Measurements from ENCODE around the gene TMEM26.
"Not testable (repeated sequence)": the region's sequence is repeated elsewhere in the genome, so short reads cannot be mapped to it uniquely, and the experiment has no call there.

TMEM26 gene

DNA sequence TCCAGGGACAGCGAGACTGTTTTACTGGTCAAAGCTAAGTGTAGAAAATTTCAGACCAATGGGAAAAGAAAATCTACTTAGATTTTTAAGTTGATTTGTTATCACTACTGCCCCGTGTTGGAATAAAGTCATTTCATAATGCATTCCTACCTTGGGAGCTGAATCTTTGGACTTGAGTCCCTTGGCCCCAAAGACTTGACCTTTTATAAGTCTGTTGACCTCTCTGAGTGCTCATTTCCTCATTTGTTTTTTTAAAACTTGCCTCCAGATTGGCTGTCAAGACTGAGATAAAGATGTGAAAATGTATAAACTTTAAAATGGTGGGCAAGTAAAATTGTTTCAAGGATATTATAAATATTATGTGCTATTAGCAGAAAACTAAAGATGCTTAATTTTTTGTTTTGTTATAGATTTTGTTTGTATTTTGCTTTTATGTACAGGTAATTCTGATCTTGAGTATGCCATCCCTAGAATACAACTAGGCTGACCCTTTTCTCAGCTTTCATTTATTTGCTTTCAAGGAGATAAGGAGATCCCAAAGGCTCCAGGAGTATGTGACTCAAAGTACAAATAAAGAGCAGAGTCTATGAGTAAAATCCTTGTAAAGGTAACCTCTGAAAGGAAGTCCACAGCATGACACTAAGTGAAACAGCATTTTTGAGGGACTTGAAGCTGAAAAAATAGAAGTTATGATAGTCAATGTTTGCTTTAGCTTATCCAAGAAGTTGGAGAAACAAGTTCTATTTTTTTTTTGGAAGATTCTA is 54.6 kb downstream of the TMEM26 start:
- DNase-seq = no peak

DNA sequence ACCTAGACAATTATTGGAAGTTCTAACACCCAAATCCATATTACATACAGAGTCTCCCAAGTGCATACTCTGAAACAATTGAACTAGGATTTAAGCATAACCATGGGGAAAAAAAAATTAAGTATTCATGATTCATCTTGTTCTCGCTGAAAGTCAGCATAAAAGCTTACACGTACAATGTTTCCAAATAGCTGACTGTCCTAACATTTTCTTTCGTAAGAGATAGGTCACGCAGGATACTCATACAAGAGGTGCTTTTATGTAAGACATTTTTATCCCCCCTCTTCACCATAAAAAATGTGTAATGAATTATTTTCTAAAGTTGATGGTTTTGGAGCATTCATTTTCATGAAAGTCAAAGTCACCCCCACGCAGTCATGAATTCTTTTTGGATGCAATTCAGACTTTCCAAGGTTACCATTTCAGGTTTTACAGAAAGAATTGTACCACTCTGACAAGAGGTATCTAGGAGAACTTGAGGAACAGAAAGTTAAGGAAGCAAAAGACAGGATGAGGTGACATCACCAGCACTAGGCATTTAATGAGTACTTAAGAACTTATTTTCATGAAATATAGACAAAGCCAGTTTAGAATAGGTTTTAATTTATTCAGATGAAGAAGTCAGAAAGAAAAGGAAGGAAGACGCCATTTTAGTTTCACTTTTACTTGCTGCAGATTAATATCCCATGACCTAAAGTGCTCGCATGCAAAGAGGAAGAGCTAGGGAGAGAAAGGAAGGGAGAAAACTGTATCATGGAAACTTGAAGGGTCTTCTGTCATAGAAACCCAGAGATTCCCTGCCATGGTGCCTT is 55.8 kb downstream of the TMEM26 start:
- no peak for DNase-seq

DNA sequence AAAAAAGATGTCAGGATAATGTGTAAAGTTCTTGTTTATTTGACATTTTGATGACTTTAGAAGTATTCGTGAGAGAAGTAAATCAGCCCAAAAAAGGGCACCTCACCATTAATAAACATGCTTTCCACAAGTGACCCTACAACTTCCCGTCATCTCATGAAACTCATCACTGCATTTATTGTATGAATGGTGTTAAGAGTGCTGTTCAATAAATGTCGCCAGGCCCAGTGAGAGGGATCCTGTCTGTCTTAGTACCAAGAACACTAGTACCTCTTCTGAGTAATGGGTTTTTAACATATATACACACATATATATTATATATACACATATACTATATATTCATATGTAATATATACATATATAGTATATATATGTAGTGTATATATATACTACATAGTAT is 61.9 kb downstream of the TMEM26 start:
- no peak for DNase-seq

DNA sequence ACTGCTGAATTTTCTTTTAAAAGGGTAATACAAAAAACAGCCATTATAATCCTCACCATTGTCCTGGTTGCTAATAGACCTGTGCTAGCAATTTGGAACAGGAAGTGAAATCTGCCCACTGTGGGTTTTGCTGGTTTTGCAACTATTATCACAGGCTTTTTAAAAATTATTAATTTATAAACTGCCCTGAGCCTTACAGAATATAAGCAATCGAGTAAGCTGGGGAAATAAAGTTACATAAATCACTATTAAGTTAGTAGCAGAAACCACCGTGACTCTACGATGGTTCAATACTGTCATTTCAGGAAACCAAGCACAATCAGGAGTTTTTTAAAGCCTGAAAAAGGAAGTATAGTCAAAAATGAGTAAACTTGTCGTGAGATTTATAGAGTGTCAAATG is 62.3 kb downstream of the TMEM26 start:
- no peak for DNase-seq

DNA sequence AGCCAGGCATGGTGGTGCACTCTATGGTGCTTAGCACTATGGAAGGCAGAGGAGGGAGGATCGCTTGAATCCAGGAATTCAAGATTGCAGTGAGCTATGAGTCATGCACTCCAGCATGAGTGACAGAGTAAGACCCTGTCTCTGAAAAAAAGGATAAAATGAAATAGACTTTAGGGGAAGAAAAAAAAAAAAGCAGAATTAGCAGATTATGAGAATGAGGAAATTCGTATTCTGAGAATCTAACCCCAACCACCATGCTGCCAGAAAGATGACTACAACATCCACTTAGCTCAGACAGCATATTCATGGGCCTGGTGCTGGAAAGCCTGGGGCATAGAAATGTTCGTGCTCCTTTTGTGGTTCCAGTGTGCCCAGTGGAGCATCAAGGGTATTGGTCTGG is 63.3 kb downstream of the TMEM26 start:
- DNase-seq = no peak

DNA sequence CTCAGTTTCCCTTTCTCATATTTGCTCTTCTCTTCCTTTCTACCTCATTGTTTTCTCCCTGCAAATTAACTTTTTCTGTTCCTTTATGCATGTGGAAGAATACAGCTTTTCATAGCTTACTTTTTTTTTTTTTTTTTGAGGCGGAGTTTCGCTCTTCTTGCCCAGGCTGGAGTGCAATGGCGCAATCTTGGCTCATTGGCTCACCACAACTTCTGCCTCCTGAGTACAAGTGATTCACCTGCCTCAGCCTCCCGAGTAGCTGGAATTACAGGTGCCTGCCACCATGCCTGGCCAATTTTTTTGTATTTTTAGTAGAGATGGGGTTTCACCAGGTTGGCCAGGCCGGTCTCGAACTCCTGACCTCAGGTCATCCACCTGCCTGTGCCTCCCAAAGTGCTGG is 64.2 kb downstream of the TMEM26 start:
- not testable (repeated sequence) for DNase-seq

DNA sequence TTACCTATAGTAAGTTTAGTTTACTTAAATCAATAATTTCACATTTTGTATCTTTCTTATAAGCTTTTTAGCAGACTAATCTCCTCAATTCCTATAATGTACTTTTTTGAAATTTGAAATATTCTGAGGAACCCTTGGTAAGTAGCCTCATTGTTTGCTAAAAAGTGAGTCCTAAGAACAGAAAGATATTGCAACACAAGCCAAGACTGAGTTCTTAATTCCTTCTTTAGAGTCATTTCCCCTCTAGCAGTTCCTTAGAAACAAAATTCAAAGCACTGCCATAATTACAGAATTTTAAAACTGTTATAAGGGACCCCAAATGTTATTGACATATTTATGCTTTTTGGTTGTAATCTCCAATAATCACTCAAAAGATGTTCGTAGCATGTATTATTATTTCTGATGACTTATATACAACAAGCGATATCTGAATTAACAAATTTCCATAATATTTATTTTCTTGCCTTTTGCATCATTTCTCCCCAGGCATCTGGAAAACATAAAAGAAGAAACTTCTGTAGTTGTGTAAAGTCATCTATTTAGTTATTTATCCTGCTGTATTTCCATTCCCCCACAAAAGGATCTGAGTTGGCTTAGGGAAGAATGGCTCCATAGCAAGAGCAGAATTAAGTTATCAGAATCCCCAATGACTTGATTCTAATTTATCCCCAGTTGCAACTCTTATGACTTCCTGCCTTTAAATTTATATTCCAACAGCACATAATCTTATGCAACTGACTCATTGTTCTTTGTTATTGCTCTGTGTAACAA is 67.8 kb downstream of the TMEM26 start:
- DNase-seq = no peak

DNA sequence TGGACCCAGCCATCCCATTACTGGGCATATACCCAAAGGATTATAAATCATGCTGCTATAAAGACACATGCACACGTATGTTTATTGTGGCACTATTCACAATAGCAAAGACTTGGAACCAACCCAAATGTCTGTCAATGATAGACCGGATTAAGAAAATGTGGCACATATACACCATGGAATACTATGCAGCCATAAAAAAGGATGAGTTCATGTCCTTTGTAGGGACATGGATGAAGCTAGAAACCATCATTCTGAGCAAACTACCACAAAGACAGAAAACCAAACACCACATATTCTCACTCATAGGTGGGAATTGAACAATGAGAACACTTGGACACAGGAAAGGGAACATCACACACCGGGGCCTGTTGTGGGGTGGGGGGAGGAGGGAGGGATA is 72.0 kb downstream of the TMEM26 start:
- DNase-seq = not testable (repeated sequence)

DNA sequence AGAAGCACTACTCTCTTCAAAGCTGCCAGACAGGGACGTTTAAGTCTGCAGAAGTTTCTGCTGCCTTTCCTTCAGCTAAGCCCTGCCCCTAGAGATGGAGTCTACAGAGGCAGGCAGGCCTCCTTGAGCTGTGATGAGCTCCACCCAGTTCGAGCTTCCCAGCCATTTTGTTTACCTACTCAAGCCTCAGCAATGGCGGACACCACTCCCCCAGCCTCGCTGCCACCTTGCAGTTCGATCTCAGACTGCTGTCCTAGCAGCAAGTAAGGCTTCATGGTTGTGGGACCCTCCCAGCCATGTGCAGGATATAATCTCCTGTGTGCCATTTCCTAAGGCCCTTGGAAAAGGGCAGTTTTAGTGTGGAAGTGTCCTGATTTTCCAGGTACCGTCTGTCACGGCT is 74.3 kb downstream of the TMEM26 start:
- DNase-seq = no peak

DNA sequence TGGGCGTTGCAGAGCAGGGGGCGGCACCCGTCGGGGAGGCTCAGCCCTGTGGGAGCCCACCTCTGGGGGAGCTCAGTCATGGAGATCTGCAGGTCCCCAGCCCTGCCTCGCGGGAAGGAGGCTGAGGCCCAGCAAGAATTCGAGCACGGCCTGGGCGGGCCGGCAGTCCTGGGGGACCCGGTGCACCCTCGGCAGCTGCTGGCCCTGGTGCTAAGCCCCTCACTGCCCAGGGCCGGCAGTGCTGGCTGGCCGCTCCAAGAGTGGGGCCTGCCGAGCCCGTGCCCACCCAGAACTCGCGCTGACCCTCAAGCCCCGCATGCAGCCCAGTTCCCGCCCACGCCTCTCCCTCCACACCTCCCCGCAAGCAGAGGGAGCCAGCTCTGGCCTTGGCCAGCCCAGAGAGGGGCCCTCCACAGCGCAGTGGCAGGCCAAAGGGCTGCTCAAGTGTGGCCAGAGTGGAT is 76.2 kb downstream of the TMEM26 start:
- no peak for DNase-seq

DNA sequence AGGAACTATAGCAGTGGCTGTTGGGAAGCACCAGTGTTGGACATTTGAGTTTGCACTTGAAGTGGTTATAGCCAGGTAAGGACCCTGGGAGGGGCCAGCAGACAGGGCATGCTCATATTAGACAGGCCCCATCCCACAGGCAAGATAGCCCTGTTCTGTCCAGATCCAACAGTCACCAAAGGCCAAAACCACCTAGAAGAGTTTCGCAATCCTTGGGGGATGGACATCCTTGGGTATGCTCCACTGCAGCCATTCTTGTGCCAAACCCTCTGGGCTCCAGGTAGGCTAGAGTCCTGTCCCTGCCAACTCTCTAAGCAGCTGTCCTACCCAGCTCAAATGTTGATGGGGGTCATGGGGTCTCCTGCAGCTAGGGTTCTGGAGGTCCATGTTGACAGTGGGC is 76.8 kb downstream of the TMEM26 start:
- no peak for DNase-seq

DNA sequence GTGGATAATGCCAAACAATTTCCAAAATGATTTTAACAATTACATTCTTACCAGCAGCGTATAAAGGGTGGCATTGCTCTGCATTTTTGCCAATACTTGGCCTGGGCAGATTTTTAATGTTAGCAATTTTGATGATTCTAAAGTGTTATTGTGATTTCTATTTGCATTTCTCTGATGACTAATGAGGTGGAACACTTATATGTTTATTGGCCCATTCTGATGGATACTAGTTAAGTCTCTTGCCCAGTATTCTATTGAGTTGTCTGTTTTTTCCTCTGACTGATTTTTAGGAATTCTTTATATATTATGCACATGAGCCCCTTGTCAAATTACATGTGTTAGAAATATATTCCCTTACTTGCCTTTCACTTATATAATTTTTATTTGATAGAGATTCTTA is 86.8 kb downstream of the TMEM26 start:
- no peak for DNase-seq

DNA sequence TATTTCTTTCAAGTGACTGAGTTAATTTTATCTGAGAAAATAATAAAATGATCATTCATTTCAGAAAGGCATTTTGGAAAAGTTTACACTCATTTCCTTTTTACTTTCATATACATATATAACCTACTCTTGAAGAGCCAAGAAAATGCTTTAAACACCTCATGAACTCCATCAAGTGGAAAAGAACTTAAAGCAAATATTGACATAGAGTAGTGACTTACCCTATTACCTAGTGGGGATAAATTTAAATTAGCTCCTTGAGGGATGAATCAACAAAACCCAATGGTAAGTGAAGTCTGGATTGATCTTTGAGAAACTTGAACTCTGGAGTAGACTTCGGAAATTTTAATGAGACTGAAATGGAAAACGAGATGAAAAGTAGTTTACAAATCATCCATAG is 88.6 kb downstream of the TMEM26 start:
- no peak for DNase-seq

DNA sequence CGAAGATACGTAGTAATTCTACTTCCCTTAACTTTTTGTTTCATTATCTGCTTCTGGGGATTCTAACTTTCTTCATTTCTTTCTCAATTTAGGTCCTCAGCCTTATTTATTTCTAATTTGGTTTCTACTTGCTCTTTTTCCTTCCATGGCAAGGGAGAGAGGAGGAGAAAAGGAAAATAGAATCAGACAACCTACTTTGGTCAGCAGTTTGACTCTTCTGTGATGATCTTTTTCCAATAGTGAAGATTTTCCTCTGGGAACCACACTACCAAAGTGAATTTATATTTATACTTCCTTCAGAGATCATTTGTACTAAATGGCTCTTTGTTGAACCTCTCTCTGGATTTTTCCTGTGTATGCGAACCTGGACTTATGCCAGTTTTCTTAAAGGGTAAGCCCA is 90.2 kb downstream of the TMEM26 start:
- no peak for DNase-seq

DNA sequence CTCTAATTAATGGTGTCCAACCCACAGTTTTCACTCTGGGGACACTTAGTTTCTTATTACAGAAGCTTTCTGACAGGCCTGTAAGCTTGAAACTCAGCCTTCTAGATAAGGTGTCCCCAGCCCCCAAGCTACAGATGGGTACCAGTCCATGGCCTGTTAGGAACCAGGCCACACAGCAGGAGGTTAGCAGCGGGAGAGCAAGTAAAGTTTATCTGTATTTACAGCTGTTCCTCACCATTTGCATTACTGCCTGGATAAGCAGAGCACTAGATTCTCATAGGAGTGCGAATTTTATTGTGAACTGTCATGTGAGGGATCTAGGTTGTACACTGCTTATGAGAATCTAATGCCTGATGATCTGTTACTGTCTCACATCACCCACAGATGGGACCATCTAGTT is 93.7 kb downstream of the TMEM26 start:
- no peak for DNase-seq

DNA sequence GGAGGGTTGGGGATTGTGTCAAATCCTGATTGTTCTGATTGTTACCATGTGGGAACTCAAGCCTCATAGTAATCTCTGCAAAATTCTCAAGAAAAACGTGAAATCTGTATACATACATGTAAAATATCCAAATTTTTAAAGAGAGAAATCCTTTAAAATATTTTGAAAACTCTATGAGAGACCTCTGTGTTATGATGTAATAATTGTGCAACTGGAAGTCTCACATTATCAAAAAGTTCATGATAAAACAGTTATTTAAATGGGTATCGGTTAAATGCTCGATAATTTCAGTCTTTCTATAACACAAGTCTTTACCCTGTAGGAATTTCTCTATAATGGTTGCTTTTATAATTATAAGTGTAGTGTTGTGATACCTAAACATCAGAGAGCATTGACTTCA is 95.5 kb downstream of the TMEM26 start:
- DNase-seq = no peak
